ENCODE data around the gene GFRA4.
A peak's percentile ranks its signal among the peaks of the same experiment; 100 is the strongest.

The GFRA4 gene

DNA sequence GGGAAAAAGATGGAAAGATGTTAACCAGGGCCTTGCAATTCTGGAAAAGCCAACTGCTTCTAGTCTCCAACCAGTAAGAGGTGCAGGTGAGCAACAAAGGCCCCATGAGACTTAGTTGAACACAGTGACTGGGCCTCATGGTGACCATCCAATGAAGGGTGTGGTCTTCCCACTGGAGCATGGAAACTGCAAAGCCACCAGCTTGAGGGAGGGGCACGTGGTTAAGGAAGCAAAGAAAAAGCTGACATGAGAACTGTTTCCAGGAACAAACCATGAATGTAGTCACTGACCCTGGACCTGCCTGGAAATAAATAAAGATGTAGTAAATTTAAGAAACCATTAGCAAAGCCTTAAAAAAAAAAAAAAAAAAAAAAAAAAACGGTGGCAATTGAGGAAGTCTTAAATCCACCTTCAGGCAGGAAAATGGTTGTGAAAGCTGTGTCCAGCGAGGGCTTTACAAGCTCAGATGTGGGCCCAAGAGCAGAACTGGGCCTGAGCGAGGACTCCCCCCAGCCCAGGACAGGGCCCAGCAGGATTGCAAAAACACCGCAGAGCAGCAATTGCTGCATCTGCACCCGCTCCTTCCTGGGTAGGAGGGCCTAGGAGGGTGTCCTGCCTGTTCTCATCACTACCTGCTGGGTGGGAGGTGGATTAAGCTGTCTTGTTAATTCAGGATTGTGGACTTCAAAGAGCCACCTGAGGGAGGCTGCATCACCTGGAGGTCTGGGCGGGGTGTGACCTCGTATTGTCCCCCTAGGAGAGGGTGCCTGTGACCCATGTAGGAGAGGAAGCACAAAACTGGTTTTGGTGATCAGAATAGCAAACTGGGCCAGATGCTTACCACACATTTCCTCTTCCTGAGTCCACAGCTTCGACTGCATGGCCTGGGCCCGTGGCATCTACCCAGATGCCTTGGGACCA lies 10.3 kb downstream of the GFRA4 start:
- peak; percentile 53 for DNase-seq (ENCODE audit: low spot score)

- no peak for DNase-seq (ENCODE audit: low spot score)
Observed at GRCh38 chr20:3652221-3652620, 11.0 kb downstream of the GFRA4 start.

GRCh38 chr20:3651204-3651962 lies 11.8 kb downstream of the GFRA4 start:
- DNase-seq (ENCODE audit: low spot score): no peak

GRCh38 chr20:3648951-3649350 lies 14.2 kb downstream of the GFRA4 start:
- DNase-seq (ENCODE audit: low spot score): no peak

DNA sequence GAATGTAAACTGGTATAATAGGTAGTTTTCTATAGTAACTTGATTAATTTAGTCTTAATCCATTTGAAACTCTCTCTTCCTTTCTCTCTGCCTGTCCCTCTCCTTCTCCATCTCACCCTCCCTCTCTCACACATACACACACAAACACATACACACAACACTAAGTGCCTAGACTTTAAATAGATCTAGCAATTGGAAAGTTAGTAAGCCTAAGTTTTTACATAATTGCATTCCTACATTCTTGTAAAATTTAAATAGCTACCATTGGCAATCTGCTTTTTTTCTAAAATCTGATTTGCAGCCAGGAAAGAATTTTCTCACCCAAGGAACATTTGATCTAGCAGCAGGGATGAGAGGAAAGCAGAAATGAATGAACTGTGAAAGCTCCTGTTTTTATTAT lies 15.7 kb downstream of the GFRA4 start:
- DNase-seq (ENCODE audit: low spot score): no peak

DNA sequence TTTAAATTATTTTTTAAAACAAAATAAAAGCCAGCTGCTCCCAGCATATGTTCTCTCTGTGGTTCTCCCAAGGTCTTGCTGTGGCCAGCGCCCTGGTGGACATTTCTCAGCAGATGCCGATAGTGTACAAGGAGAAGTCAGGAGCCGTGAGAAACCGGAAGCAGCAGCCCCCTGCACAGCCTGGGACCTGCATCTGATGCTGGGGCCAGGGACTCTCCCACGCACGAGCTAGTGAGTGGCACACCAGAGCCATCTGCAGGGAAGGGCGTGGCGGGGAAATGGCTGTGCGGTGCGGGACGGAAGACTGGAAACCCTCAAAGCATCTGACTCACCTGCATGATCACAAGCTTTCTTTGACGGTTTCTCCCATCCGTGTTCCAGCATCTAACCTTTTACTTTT lies 16.5 kb downstream of the GFRA4 start:
- peak; percentile 77 for DNase-seq (ENCODE audit: low spot score)

DNA sequence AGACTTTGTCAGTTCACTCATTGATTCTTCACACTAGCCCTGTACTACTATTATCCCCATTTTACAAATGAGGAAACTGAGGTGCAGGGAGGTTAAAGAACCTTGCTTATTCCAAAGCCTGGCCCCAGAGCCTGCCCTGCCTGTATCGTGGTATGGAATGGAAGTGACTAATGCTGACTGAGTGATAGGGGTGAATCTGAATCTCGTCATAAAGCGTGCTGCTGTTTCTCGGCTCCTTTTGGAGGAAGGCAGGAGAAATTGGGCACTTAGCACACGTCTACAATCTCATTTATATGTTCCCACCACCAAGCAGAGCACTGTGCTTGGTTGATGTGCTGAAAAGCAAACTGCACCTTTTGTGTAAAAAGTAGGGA lies 17.1 kb downstream of the GFRA4 start:
- no peak for DNase-seq (ENCODE audit: low spot score)

GRCh38 chr20:3645309-3646066 lies 17.7 kb downstream of the GFRA4 start:
- DNase-seq (ENCODE audit: low spot score): no peak

GRCh38 chr20:3640259-3640658 lies 22.9 kb downstream of the GFRA4 start:
- DNase-seq (ENCODE audit: low spot score): no peak

GRCh38 chr20:3635346-3635745 lies 27.9 kb downstream of the GFRA4 start:
- no peak for DNase-seq (ENCODE audit: low spot score)

GRCh38 chr20:3633913-3634478 lies 29.2 kb downstream of the GFRA4 start:
- no peak for DNase-seq (ENCODE audit: low spot score)

DNA sequence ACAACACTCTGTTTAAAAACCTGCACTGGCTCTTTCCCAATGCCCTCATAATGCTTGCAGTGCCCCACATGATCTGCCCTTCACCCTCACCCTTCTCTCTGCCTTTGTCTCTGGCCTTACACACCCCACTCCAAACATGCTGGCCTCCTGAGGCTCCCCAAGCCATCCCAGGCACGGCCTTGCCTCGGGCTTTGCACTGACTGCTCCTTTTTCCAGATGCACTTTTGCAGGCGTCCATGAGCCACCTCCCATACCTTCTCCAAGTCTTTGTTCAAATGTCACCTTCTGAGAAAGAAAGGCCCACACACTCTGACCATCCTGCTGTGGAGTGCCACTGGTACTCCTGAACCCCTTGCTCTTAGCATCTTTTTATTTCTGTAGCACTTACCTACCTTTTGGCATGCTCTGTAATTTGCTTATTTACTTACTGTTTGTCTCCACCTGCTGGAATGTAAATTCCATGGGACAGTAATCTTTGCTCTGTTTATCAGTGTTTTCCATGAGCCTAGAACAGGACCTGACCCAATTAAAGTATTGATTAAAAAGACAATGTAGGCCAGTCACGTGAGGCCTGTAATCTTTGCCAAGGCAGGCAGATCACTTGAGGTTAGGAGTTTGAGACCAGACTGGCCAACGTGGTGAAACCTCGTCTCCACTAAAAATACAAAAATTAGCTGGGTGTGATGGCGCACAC lies 30.7 kb downstream of the GFRA4 start:
- DNase-seq (ENCODE audit: low spot score): peak; percentile 17

GRCh38 chr20:3631534-3631933 lies 31.7 kb downstream of the GFRA4 start:
- DNase-seq (ENCODE audit: low spot score): no peak

GRCh38 chr20:3630429-3630828 lies 32.8 kb downstream of the GFRA4 start:
- no peak for DNase-seq (ENCODE audit: low spot score)

GRCh38 chr20:3629893-3630292 lies 33.3 kb downstream of the GFRA4 start:
- no peak for DNase-seq (ENCODE audit: low spot score)

DNA sequence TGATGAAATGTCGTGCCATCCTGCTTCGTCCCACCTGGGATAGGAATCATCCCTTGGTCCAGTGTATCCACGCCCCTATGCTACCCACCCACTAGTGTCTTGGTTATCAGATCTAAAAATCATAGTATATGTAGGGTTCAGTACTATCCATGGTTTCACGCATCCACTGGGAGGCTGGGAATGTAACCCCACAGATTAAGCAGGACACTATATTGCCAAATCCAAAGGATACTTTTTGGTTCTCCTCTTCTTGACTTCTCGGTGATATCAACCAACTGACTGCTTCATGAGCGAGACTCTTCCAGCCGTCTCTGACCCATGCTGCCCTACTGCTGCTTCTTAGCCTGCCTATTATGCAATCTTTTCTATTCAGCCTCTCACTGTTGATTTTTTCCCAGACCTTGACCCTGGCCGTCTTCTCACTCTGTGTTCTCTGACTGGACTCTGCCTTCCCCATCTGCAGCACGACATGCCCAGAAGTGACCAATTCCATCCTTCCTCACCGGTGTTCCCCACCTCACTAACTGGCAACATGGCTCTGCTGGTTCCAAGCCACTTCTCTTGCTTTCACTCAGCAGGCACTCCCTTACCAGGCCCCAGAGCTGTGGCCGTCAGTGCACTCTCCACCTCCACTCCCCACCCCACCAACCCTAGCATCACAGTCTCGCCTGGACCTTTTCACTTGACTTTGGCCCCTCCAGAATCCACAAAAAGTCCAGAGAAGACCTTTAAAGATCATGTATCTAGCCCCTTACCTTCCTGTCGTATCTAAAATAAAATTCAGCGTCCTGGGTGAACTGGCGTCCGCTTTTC lies 34.5 kb downstream of the GFRA4 start:
- DNase-seq (ENCODE audit: low spot score): no peak

DNA sequence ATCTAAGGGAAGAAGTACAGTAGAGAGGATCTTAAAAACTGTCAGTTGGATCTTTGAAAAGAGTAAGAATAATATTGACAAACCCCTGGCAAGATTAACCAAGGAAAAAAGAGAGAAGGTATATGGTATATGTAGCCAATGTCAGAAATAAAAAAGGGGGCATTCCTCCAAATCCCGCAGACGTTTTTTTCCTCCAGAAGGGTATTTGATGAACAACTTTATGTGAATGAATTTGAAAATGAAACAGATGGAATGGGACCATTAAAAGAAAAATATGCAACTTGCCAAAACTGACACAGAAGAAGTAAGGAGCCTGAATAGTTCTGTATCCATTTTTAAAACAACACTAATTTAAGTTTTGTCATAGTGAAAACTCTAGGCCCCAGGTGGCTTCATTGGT lies 35.7 kb downstream of the GFRA4 start:
- DNase-seq (ENCODE audit: low spot score): no peak

DNA sequence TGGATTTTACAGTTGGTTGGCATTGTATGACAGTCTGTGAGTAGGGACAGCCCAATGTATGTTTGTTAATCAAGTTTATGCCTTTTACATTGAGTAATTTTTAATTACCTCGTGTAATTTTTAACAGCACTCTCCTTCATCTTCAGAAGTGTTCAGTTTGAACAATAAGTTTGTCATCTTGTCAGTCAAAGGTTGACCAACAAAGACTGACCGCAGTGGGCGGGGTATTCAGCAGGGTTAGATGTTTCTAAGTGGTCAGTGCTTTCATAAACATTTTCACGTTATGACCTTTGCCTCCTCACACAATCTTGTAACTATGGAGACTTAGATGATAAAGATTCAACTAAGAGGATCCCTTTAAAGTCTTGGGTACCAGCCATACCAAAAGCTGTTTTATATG lies 40.8 kb downstream of the GFRA4 start:
- no peak for DNase-seq (ENCODE audit: low spot score)

DNA sequence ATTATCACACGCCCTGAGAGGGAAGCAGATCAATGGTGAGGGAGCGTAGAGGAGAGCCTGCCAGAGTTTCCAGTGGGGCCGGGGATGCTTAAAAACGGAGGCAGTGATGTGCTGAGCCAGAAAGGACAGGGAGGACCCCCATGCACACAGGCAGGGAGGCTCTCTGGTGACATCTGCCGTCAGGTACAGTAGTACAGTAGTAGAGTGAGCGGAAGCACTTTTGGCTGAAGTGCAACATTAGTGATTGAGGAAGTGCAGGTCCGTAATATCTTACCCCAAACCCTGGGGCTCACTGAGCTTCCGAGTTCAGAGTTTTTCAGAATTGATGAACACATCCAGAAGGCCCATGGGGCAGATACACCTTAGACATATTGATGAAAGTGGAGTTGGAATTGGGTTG lies 42.1 kb downstream of the GFRA4 start:
- no peak for DNase-seq (ENCODE audit: low spot score)

- DNase-seq (ENCODE audit: low spot score): peak; percentile 25
Observed at GRCh38 chr20:3616250-3616649, 46.9 kb downstream of the GFRA4 start.

Data from SW480 (cell line).